Prostate gland (tissue), 2 donors: Measurements from ENCODE around the gene TOB1. TPM values are rescaled to one million over a fixed set of nuclear protein-coding genes. Genes with fewer than 3 reads are reported as not detected.

Experiments used
- DNase-seq: peaks from one replicate; pipeline ENCODE4 v3.0.0-alpha.2; 2019; ENCODE audit warnings: low spot score
- H3K27ac ChIP-seq, 2 donors: fragments of 200-600 bp; sonication (generic); 2 replicates each; pipeline ENCODE4 v1.5.1; 2017 to 2019
- H3K27me3 ChIP-seq: fragments of 200-600 bp; sonication (generic); replicated peaks from 2 replicates; pipeline ENCODE4 v1.5.1; 2019; ENCODE audit not compliant: insufficient read depth
- H3K36me3 ChIP-seq, 2 donors: fragments of 200-600 bp; sonication (generic); 1 replicate in 1 of 2; 2 replicates in 1 of 2; pipeline versions ENCODE4 v1.5.1 to v1.8.1; 2017 to 2019
- H3K4me1 ChIP-seq: fragments of 200-600 bp; sonication (generic); replicated peaks from 2 replicates; pipeline ENCODE4 v1.5.1; 2019
- H3K4me3 ChIP-seq, 2 donors: fragments of 200-600 bp; sonication (generic); 2 replicates each; pipeline ENCODE4 v1.5.1; 2017 to 2019
- H3K9me3 ChIP-seq: fragments of 200-600 bp; sonication (generic); 2 replicates; pipeline ENCODE4 v1.5.1; 2017
- POLR2A ChIP-seq: fragments of 450-650 bp; IDR thresholded peaks from one replicate; pipeline ENCODE4 v1.6.1; 2016; ENCODE audit warnings: antibody characterized with exemption, mild to moderate bottlenecking
- POLR2AphosphoS5 ChIP-seq: sonication (generic); formaldehyde crosslinking; IDR thresholded peaks from one replicate; pipeline ENCODE4 v1.6.1; 2017; ENCODE audit warnings: antibody characterized with exemption
- WGBS: methylation state at CpG from one replicate; pipeline ENCODE4 v1.1.5; 2018; 5-methylcytosine and 5-hydroxymethylcytosine counted together
- intact Hi-C: fragments of 100-400 bp; cut with DNase I; formaldehyde crosslinking; loops from one replicate; pipeline ENCODE4 v1.14.2; 2022
- total RNA-seq, 2 donors: library from RNA; depleted of rRNA; stranded (reverse); fragments of >200 nt; gene quantifications; one replicate each; pipeline ENCODE4 v1.1.0, GENCODE V29; 2016
- TF ChIP-seq, protein P1 (sequence below), 4 experiments: fragments of 200-600 bp in 2 of 4; fragments of 450-650 bp in 2 of 4; sonication (generic) in 2 of 4; IDR thresholded peaks; 1 replicate in 3 of 4; 2 replicates in 1 of 4; pipeline ENCODE4 v1.5.1; 2016 to 2019; ENCODE audit warnings: antibody characterized with exemption in 4 of 4, mild to moderate bottlenecking in 2 of 4, moderate library complexity in 2 of 4

TOB1 gene
- total RNA-seq, 2 donors from 2014 or later: 37.1 to 64.7 TPM

DNA sequence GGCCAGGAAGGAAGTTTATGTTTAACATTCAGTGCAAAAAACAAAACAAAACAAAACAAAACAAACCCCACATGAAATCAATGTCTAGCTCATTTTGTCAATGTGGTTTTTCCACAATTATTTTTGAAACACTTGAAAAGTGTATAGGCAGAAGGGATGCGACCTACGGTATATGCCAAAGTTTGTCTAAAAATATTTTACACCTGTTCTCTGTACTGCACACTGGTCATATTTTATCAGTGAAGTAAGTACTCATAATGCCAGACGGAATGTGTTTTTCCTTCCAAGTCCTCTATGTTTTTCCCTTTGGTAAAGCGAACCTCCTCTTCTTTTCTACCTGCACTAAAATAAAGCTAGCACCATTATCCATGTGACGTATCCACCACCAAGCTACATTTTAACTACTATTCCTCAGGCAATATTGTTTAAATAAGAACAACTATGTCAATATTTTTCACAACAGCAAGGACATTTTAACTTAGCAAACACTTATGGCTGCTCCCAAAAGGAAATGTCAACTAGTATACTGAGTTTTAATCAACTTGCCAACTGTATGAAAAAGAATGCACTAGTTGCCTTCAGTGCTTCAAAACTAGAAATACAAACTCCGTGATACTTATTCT lies 10.3 kb downstream of the TOB1 start:
- DNase-seq: no peak
- intact Hi-C loops: no loop called here

DNA sequence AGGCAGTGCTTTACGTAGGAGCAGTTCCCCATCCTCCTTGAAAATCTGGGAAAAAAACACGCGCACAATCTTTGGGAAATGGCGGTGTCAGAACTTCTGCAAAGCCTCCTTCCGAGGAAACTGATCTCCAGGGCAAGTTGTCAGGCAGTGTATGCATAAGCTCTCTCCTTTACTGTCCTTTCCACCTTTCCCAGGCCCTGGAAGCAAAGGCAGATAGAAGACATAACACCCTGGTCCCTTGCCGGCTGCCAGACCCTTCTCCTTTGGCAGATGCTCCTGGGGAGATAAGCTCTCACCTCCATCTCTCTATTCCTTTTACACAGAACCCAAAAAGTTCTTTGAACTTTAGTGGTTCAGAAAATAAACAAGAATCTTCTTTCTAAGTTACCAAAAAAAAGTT lies 12.4 kb downstream of the TOB1 start:
- Histone ChIP-seq H3K9me3 (no peaks in the 10 kb centered on the region), H3K36me3 (no peaks in the 10 kb centered on the region), H3K27me3 (no peaks in the 10 kb centered on the region), H3K27ac (no peak overlapping the region), H3K4me1 (peaks cover 2% of the 10 kb centered on the region), H3K4me3 (no peak overlapping the region)
- TF ChIP-seq POLR2A (no peak), POLR2AphosphoS5 (no peak)
- TF ChIP-seq, protein P1, sequence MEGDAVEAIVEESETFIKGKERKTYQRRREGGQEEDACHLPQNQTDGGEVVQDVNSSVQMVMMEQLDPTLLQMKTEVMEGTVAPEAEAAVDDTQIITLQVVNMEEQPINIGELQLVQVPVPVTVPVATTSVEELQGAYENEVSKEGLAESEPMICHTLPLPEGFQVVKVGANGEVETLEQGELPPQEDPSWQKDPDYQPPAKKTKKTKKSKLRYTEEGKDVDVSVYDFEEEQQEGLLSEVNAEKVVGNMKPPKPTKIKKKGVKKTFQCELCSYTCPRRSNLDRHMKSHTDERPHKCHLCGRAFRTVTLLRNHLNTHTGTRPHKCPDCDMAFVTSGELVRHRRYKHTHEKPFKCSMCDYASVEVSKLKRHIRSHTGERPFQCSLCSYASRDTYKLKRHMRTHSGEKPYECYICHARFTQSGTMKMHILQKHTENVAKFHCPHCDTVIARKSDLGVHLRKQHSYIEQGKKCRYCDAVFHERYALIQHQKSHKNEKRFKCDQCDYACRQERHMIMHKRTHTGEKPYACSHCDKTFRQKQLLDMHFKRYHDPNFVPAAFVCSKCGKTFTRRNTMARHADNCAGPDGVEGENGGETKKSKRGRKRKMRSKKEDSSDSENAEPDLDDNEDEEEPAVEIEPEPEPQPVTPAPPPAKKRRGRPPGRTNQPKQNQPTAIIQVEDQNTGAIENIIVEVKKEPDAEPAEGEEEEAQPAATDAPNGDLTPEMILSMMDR (IDR thresholded peaks at IDR 0.05): no peak
- no peak for DNase-seq
- 88% methylated on average over 6 of the region's 6 CpGs for WGBS
- intact Hi-C loops: loop anchor here (5.0 kb wide), 1 partner anchor 299 kb away; the partner anchor contains the start of gene NME1

More for the DNA sequence above, 10.3 kb downstream of the TOB1 start:
- 73% methylated on average over 6 of the region's 6 CpGs for WGBS
- H3K27me3 ChIP-seq: no peaks in the 10 kb centered on the region
- H3K4me1 ChIP-seq: peaks cover 2% of the 10 kb centered on the region
- H3K36me3 ChIP-seq: no peaks in the 10 kb centered on the region
- H3K27ac ChIP-seq: peak overlapping the region; percentile 9 to 43
- no peak overlapping the region for H3K4me3 ChIP-seq
- no peaks in the 10 kb centered on the region for H3K9me3 ChIP-seq
- TF ChIP-seq POLR2A: no peak
- TF ChIP-seq POLR2AphosphoS5: peak; percentile 53

DNA sequence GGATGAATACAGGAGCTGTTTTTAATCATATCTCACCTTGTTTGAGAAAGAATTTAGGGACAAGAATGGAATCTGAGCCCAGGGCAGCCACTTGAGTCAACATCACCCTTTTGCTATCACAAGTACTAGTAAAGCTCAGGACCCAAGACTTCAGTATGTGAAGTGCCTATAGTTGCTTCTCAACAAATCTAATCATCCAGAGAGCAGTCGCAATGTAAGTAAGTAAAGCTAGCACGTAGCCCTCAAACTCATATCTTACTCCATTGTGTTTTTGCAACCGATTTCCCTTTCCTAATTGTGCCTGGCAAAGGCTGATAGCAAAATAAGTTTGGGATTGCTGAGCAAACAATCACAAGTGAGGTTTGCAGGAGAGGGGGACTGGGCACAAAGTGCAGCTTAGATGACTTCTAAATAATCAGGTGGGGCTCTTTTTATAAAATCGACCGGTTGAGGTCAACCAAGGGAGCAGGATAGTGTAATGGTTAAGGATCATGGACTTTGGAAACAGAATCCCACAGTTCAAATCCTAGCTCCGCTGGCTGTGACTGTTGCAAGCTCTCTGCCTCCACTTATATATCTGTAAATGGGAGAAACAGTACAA lies 13.0 kb downstream of the TOB1 start:
- no peak for DNase-seq
- Histone ChIP-seq H3K27ac (peak overlapping the region in 1 of 2 donors; percentile 59), H3K9me3 (no peaks in the 10 kb centered on the region), H3K27me3 (no peaks in the 10 kb centered on the region), H3K36me3 (no peaks in the 10 kb centered on the region), H3K4me3 (no peak overlapping the region), H3K4me1 (peaks cover 2% of the 10 kb centered on the region)
- TF ChIP-seq POLR2AphosphoS5 (no peak), POLR2A (no peak)
- TF ChIP-seq, protein P1 (IDR thresholded peaks at IDR 0.05): no peak
- WGBS: 92% methylated on average over 6 of the region's 6 CpGs
- intact Hi-C loops: loop anchor here (5.0 kb wide), 1 partner anchor 299 kb away; the partner anchor contains the start of gene NME1

DNA sequence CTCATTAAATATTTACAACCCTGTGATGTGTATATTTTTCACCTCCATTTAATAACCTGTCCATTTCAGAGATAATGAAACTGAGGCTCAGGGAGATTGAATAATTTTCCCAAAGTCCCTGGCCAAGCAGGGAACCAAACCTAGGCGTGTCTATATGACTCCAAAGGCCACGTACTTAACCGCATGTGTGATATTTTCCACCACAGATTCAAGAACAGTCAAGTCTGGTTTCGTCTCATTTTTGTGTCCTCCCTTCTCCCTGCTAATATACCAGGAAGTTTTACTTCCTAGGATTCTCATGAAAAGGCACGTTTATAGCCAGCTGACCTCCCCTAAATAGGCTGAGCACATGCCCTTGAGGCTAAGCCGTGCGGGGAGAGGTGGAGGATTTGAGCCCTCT lies 15.5 kb downstream of the TOB1 start:
- Histone ChIP-seq H3K9me3 (no peaks in the 10 kb centered on the region), H3K27me3 (no peaks in the 10 kb centered on the region), H3K27ac (no peak overlapping the region), H3K36me3 (no peaks in the 10 kb centered on the region), H3K4me3 (no peak overlapping the region), H3K4me1 (no peaks in the 10 kb centered on the region)
- TF ChIP-seq, protein P1 (IDR thresholded peaks at IDR 0.05): no peak
- TF ChIP-seq POLR2AphosphoS5 (no peak), POLR2A (no peak)
- intact Hi-C loops: loop anchor here (5.0 kb wide), 1 partner anchor 302 kb away; the partner anchor contains the start of gene NME1
- WGBS: 80% methylated on average over 7 of the region's 7 CpGs
- no peak for DNase-seq

DNA sequence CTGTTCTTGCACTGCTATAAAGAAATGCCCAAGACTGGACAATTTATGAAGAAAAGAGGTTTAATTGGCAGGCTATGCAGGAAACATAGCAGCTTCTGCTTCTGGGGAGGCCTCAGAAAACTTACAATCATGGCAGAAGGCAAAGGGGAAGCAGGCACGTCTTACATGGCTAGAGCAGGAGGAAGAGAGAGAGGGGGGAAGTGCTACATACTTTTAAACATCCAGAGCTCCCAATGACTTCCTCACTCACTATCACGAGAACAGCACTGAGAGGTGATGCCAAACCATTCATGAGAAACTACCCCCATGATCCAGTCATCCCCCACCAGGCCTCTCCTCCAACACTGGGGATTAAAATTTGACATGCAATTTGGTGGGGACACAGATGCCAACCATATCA lies 17.4 kb downstream of the TOB1 start:
- H3K36me3 ChIP-seq: no peaks in the 10 kb centered on the region
- no peak for DNase-seq
- 61% methylated on average over 2 of the region's 2 CpGs for WGBS
- H3K9me3 ChIP-seq: no peaks in the 10 kb centered on the region
- intact Hi-C loops: no loop called here
- TF ChIP-seq POLR2AphosphoS5 (no peak), POLR2A (no peak)
- TF ChIP-seq, protein P1 (IDR thresholded peaks at IDR 0.05): no peak
- H3K4me3 ChIP-seq: no peak overlapping the region
- H3K27me3 ChIP-seq: no peaks in the 10 kb centered on the region
- no peaks in the 10 kb centered on the region for H3K4me1 ChIP-seq
- H3K27ac ChIP-seq: no peak overlapping the region
